Measurements from ENCODE around the gene PSMB7.

GRCh38 chr9:124457887-124458431 is 42.7 kb upstream of the PSMB7 start:
- TF ChIP-seq CTCF (IDR thresholded peaks at IDR 0.05) (no peak), POLR2A (IDR thresholded peaks at IDR 0.05) (no peak)

Measured in lower leg skin (tissue), 3 donors.